Mesenchymal stem cell (in vitro differentiated cells and primary cell): ENCODE data around the gene PBX4.

Experiments
- DNase-seq: peaks from one replicate; pipeline ENCODE4 v3.0.0-alpha.2; 2013
- H2AFZ ChIP-seq: one replicate; pipeline ENCODE4 v1.6.1; 2013; ENCODE audit warnings: low read depth, mild to moderate bottlenecking, control low read depth, inconsistent platforms, low read length, moderate library complexity
- H2AK5ac ChIP-seq: 2 replicates; pipeline ENCODE4 v1.6.1; 2013; ENCODE audit warnings: low read length, moderate library complexity, mild to moderate bottlenecking, inconsistent platforms; ENCODE audit not compliant: severe bottlenecking
- H2BK120ac ChIP-seq: one replicate; pipeline ENCODE4 v1.6.1; 2013; ENCODE audit warnings: low read depth, mild to moderate bottlenecking, inconsistent platforms, low read length, moderate library complexity
- H2BK12ac ChIP-seq, 2 experiments: one replicate each; pipeline ENCODE4 v1.6.1; 2013; ENCODE audit warnings: inconsistent platforms in 2 of 2, low read length in 2 of 2, mild to moderate bottlenecking in 2 of 2, moderate library complexity in 2 of 2, control low read depth in 1 of 2
- H2BK15ac ChIP-seq: one replicate; pipeline ENCODE4 v1.6.1; 2013; ENCODE audit warnings: mild to moderate bottlenecking, low read depth, inconsistent platforms; ENCODE audit not compliant: poor library complexity, severe bottlenecking
- H2BK5ac ChIP-seq: 2 replicates; pipeline ENCODE4 v1.6.1; 2013; ENCODE audit warnings: low read depth, mild to moderate bottlenecking, low read length, control low read depth, inconsistent platforms; ENCODE audit not compliant: poor library complexity, severe bottlenecking
- H3K14ac ChIP-seq, 2 experiments: one replicate each; pipeline ENCODE4 v1.6.1; 2013; ENCODE audit warnings: inconsistent platforms in 2 of 2, low read length in 2 of 2, control low read depth in 1 of 2, mild to moderate bottlenecking in 1 of 2, moderate library complexity in 1 of 2
- H3K18ac ChIP-seq, 2 experiments: one replicate each; pipeline ENCODE4 v1.6.1; 2013; ENCODE audit warnings: inconsistent platforms in 2 of 2, low read length in 2 of 2, control low read depth in 1 of 2, low read depth in 1 of 2, mild to moderate bottlenecking in 1 of 2
- H3K23ac ChIP-seq, 2 experiments: one replicate each; pipeline ENCODE4 v1.6.1; 2013; ENCODE audit warnings: inconsistent platforms in 2 of 2, low read length in 2 of 2, mild to moderate bottlenecking in 2 of 2, moderate library complexity in 2 of 2, control low read depth in 1 of 2
- H3K27ac ChIP-seq: 2 replicates; pipeline ENCODE4 v1.5.1; 2013; ENCODE audit warnings: mild to moderate bottlenecking, moderate library complexity, low read length, control low read depth, inconsistent platforms; ENCODE audit not compliant: poor library complexity, severe bottlenecking
- H3K27me3 ChIP-seq, 2 experiments: 2 replicates each; pipeline versions ENCODE4 v1.6.1 to v1.7.0; 2013; ENCODE audit warnings: low read length in 2 of 2, mild to moderate bottlenecking in 2 of 2, moderate library complexity in 2 of 2, control low read depth in 1 of 2, inconsistent platforms in 1 of 2; ENCODE audit not compliant: control insufficient read depth in 1 of 2, insufficient read depth in 1 of 2
- H3K36me3 ChIP-seq, 2 experiments: 2 replicates each; pipeline versions ENCODE4 v1.6.1 to v1.7.0; 2013; ENCODE audit warnings: low read length in 2 of 2, control low read depth in 1 of 2, inconsistent platforms in 1 of 2, low read depth in 1 of 2, mild to moderate bottlenecking in 1 of 2; ENCODE audit not compliant: insufficient read depth in 2 of 2, control insufficient read depth in 1 of 2
- H3K4ac ChIP-seq, 2 experiments: one replicate each; pipeline ENCODE4 v1.6.1; 2013; ENCODE audit warnings: inconsistent platforms in 2 of 2, low read length in 2 of 2, mild to moderate bottlenecking in 2 of 2, moderate library complexity in 2 of 2, control low read depth in 1 of 2, low read depth in 1 of 2
- H3K4me1 ChIP-seq: 2 replicates; pipeline ENCODE4 v1.6.1; 2013; ENCODE audit warnings: low read depth, low read length, control low read depth; ENCODE audit not compliant: control insufficient read depth, insufficient read depth
- H3K4me2 ChIP-seq: 2 replicates; pipeline ENCODE4 v1.6.1; 2013; ENCODE audit warnings: low read length, mild to moderate bottlenecking, inconsistent platforms; ENCODE audit not compliant: poor library complexity, severe bottlenecking
- H3K4me3 ChIP-seq, 2 experiments: 2 replicates each; pipeline versions ENCODE4 v1.5.1 to v1.7.0; 2013; ENCODE audit warnings: low read length in 2 of 2, mild to moderate bottlenecking in 2 of 2, control low read depth in 1 of 2, low read depth in 1 of 2; ENCODE audit not compliant: insufficient read depth in 1 of 2
- H3K79me1 ChIP-seq: replicated peaks from 2 replicates; pipeline ENCODE4 v1.6.1; 2013; ENCODE audit warnings: mild to moderate bottlenecking, control low read depth, low read length, inconsistent platforms; ENCODE audit not compliant: poor library complexity, severe bottlenecking
- H3K9ac ChIP-seq: 2 replicates; pipeline ENCODE4 v1.7.0; 2013; ENCODE audit warnings: mild to moderate bottlenecking, low read length, moderate library complexity
- H3K9me3 ChIP-seq: 2 replicates; pipeline ENCODE4 v1.7.0; 2013; ENCODE audit warnings: mild to moderate bottlenecking, low read length; ENCODE audit not compliant: control insufficient read depth
- H4K8ac ChIP-seq: one replicate; pipeline ENCODE4 v1.6.1; 2013; ENCODE audit warnings: inconsistent platforms, mild to moderate bottlenecking, low read length, moderate library complexity
- H4K91ac ChIP-seq: one replicate; pipeline ENCODE4 v1.6.1; 2013; ENCODE audit warnings: mild to moderate bottlenecking, low read length, inconsistent platforms
- WGBS: methylation state at CpG from one replicate; pipeline ENCODE4 v1.1.7; 2013; ENCODE audit warnings: mixed read lengths; 5-methylcytosine and 5-hydroxymethylcytosine counted together

The PBX4 gene

GRCh38 chr19:19594381-19594780 is 24.1 kb downstream of the PBX4 start:
- WGBS: 93% methylated on average over 4 of the region's 4 CpGs

GRCh38 chr19:19592690-19593089 is 25.8 kb downstream of the PBX4 start:
- no peaks in the 10 kb centered on the region for H3K9me3 ChIP-seq
- no peak overlapping the region for H3K18ac ChIP-seq
- no peak overlapping the region for H3K23ac ChIP-seq
- H3K79me1 ChIP-seq: no peaks in the 10 kb centered on the region
- no peak overlapping the region for H2BK15ac ChIP-seq
- H3K4ac ChIP-seq: no peak overlapping the region
- H2BK120ac ChIP-seq: no peak overlapping the region
- no peaks in the 10 kb centered on the region for H3K27me3 ChIP-seq
- no peak overlapping the region for H2AFZ ChIP-seq
- peak overlapping the region in 1 of 2 experiments; percentile 30 for H2BK12ac ChIP-seq
- no peak overlapping the region for H4K8ac ChIP-seq
- no peak overlapping the region for H2AK5ac ChIP-seq
- H3K4me2 ChIP-seq: no peak overlapping the region
- 93% methylated on average over 8 of the region's 10 CpGs for whole genome bisulfite sequencing
- H2BK5ac ChIP-seq: no peak overlapping the region
- H3K36me3 ChIP-seq: no peaks in the 10 kb centered on the region
- H3K4me3 ChIP-seq: no peak overlapping the region
- H3K14ac ChIP-seq: no peak overlapping the region
- DNase-seq: no peak
- no peak overlapping the region for H3K27ac ChIP-seq
- peaks cover 14% of the 10 kb centered on the region for H3K4me1 ChIP-seq
- H3K9ac ChIP-seq: no peak overlapping the region
- H4K91ac ChIP-seq: no peak overlapping the region

More at GRCh38 chr19:19594381-19594780, 24.1 kb downstream of the PBX4 start:
- Histone ChIP-seq H3K79me1 (no peaks in the 10 kb centered on the region), H3K4me1 (peaks cover 14% of the 10 kb centered on the region), H3K4ac (no peak overlapping the region), H3K27ac (no peak overlapping the region), H2BK120ac (no peak overlapping the region), H3K14ac (no peak overlapping the region), H2BK12ac (no peak overlapping the region), H2AFZ (no peak overlapping the region), H4K91ac (no peak overlapping the region), H3K9ac (no peak overlapping the region), H3K36me3 (no peaks in the 10 kb centered on the region), H2BK15ac (no peak overlapping the region), H3K23ac (no peak overlapping the region), H2AK5ac (no peak overlapping the region), H3K18ac (no peak overlapping the region), H3K4me2 (no peak overlapping the region), H3K27me3 (no peaks in the 10 kb centered on the region), H3K4me3 (no peak overlapping the region), H2BK5ac (no peak overlapping the region), H3K9me3 (no peaks in the 10 kb centered on the region), H4K8ac (no peak overlapping the region)
- no peak for DNase-seq

GRCh38 chr19:19591133-19591825 is 27.2 kb downstream of the PBX4 start:
- no peaks in the 10 kb centered on the region for H3K27me3 ChIP-seq
- H3K9ac ChIP-seq: peak overlapping the region; percentile 75
- peak; percentile 99 for DNase-seq
- H3K9me3 ChIP-seq: no peaks in the 10 kb centered on the region
- peak overlapping the region; percentile 3 for H2BK120ac ChIP-seq
- H3K4me2 ChIP-seq: no peak overlapping the region
- no peak overlapping the region for H2AFZ ChIP-seq
- peak overlapping the region in 1 of 2 experiments; percentile 58 for H3K4me3 ChIP-seq
- H2BK5ac ChIP-seq: no peak overlapping the region
- H3K79me1 ChIP-seq: no peaks in the 10 kb centered on the region
- peak overlapping the region in 1 of 2 experiments; percentile 5 for H3K14ac ChIP-seq
- 47% methylated on average over 12 of the region's 13 CpGs for WGBS
- H4K91ac ChIP-seq: peak overlapping the region; percentile 20
- peak overlapping the region; percentile 20 to 26 for H2BK12ac ChIP-seq
- peak overlapping the region; percentile 26 to 34 for H3K18ac ChIP-seq
- H3K36me3 ChIP-seq: no peaks in the 10 kb centered on the region
- peak overlapping the region; percentile 74 for H4K8ac ChIP-seq
- H3K4ac ChIP-seq: peak overlapping the region in 1 of 2 experiments; percentile 19
- H3K4me1 ChIP-seq: peaks cover 14% of the 10 kb centered on the region
- H2BK15ac ChIP-seq: no peak overlapping the region
- H2AK5ac ChIP-seq: no peak overlapping the region
- peak overlapping the region; percentile 19 for H3K27ac ChIP-seq
- H3K23ac ChIP-seq: no peak overlapping the region

DNA sequence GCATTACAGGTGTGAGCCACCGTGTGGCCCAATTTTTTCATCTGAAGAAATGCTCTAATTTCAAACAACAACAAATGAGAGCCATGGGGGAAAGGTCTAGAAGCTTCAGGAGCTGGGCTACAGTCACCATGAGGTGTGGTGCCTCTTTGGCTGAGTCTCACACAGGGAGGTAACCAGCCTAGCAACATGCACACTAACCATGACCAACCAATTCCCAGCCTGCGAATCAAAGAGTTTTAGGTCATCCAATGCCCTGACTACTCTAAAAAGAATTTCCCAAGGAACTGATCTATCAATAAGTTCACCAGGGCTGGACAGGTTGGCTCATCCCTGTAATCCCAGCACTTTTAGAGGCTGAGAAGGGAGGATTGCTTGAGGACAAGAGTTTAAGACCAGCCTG is 29.9 kb downstream of the PBX4 start:
- H3K27me3 ChIP-seq: no peaks in the 10 kb centered on the region
- H4K91ac ChIP-seq: no peak overlapping the region
- H3K79me1 ChIP-seq: no peaks in the 10 kb centered on the region
- H3K9me3 ChIP-seq: no peaks in the 10 kb centered on the region
- H2AFZ ChIP-seq: no peak overlapping the region
- 91% methylated on average over 1 of the region's 2 CpGs for WGBS
- H3K23ac ChIP-seq: no peak overlapping the region
- no peak overlapping the region for H2BK120ac ChIP-seq
- no peak overlapping the region for H3K9ac ChIP-seq
- no peak overlapping the region for H3K18ac ChIP-seq
- no peak overlapping the region for H2BK5ac ChIP-seq
- peaks cover 4% of the 10 kb centered on the region for H3K4me1 ChIP-seq
- no peaks in the 10 kb centered on the region for H3K36me3 ChIP-seq
- no peak overlapping the region for H3K4ac ChIP-seq
- no peak for DNase-seq
- no peak overlapping the region for H4K8ac ChIP-seq
- no peak overlapping the region for H2BK15ac ChIP-seq
- H3K14ac ChIP-seq: no peak overlapping the region
- no peak overlapping the region for H3K4me3 ChIP-seq
- H2BK12ac ChIP-seq: no peak overlapping the region
- no peak overlapping the region for H2AK5ac ChIP-seq
- H3K4me2 ChIP-seq: no peak overlapping the region
- H3K27ac ChIP-seq: no peak overlapping the region
